Measurements from ENCODE around the gene ZDHHC14. TPM values are rescaled to one million over a fixed set of nuclear protein-coding genes. Genes with fewer than 3 reads are reported as not detected.

Gene ZDHHC14
- total RNA-seq, 1 donor from 2014 or later = 9.3 TPM

GRCh38 chr6:157708239-157708638, 327.2 kb downstream of the ZDHHC14 start:
- Histone ChIP-seq H3K36me3 (no peaks in the 10 kb centered on the region), H3K27me3 (ENCODE audit: low read depth) (no peaks in the 10 kb centered on the region), H3K9me3 (no peaks in the 10 kb centered on the region), H3K27ac (no peak overlapping the region), H3K4me1 (no peaks in the 10 kb centered on the region), H3K4me3 (no peak overlapping the region)
- intact Hi-C loops (cut with DNase I) = no loop called here
- TF ChIP-seq CTCF (IDR thresholded peaks at IDR 0.05) = no peak
- ATAC-seq = no peak
- DNase-seq = no peak

DNA sequence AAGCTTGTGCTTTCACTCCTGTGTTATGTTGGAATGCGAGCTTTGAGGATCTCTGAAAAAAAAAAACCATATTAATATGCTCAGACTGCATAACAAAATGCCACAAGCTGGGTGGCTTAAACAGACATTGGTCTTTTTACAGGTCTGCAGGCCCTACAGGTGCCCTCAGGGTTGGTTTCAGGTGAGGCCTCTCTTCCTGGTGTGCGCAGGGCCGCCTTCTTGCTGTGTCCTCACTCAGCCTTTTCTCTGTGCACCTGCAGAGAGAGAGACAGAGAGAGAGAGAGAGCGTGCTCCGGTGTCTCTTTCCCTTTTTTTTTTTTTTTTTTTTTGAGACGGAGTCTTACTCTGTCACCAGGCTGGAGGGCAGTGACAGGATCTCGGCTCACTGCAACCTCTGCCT, 327.9 kb downstream of the ZDHHC14 start:
- H3K27me3 ChIP-seq (ENCODE audit: low read depth) = no peaks in the 10 kb centered on the region
- H3K9me3 ChIP-seq = no peaks in the 10 kb centered on the region
- no peak overlapping the region for H3K4me3 ChIP-seq
- ATAC-seq = no peak
- H3K27ac ChIP-seq = no peak overlapping the region
- intact Hi-C loops (cut with DNase I) = no loop called here
- no peak for DNase-seq
- TF ChIP-seq CTCF (IDR thresholded peaks at IDR 0.05) = no peak
- no peaks in the 10 kb centered on the region for H3K36me3 ChIP-seq
- H3K4me1 ChIP-seq = no peaks in the 10 kb centered on the region

GRCh38 chr6:157709555-157709954, 328.6 kb downstream of the ZDHHC14 start:
- intact Hi-C loops (cut with DNase I) = no loop called here
- no peak for TF ChIP-seq CTCF (IDR thresholded peaks at IDR 0.05)
- ATAC-seq (no peak), DNase-seq (no peak)
- no peaks in the 10 kb centered on the region for H3K36me3 ChIP-seq
- H3K4me3 ChIP-seq = no peak overlapping the region
- no peaks in the 10 kb centered on the region for H3K9me3 ChIP-seq
- H3K4me1 ChIP-seq = no peaks in the 10 kb centered on the region
- no peak overlapping the region for H3K27ac ChIP-seq
- no peaks in the 10 kb centered on the region for H3K27me3 ChIP-seq (ENCODE audit: low read depth)

- DNase-seq (no peak), ATAC-seq (no peak)
- Histone ChIP-seq H3K36me3 (no peaks in the 10 kb centered on the region), H3K4me1 (no peaks in the 10 kb centered on the region), H3K9me3 (no peaks in the 10 kb centered on the region), H3K4me3 (no peak overlapping the region), H3K27me3 (ENCODE audit: low read depth) (no peaks in the 10 kb centered on the region), H3K27ac (no peak overlapping the region)
- TF ChIP-seq CTCF (IDR thresholded peaks at IDR 0.05) = no peak
- intact Hi-C loops (cut with DNase I) = no loop called here
Measured at GRCh38 chr6:157710604-157711003, 329.6 kb downstream of the ZDHHC14 start.

GRCh38 chr6:157711060-157711459, 330.1 kb downstream of the ZDHHC14 start:
- Histone ChIP-seq H3K27me3 (ENCODE audit: low read depth) (no peaks in the 10 kb centered on the region), H3K4me1 (no peaks in the 10 kb centered on the region), H3K9me3 (no peaks in the 10 kb centered on the region), H3K27ac (no peak overlapping the region), H3K4me3 (no peak overlapping the region), H3K36me3 (no peaks in the 10 kb centered on the region)
- ATAC-seq = no peak
- intact Hi-C loops (cut with DNase I) = no loop called here
- no peak for TF ChIP-seq CTCF (IDR thresholded peaks at IDR 0.05)
- DNase-seq = no peak
